Cardiac fibroblast (primary cell): Measurements from ENCODE around the gene UCHL5.
"Not testable (repeated sequence)": the region's sequence is repeated elsewhere in the genome, so short reads cannot be mapped to it uniquely, and the experiment has no call there.

Experiments
- DNase-seq, 2 donors: peaks; one replicate each; pipeline versions ENCODE4 v3.0.0 to v3.0.0-alpha.2; 2010; ENCODE audit warnings: low read depth in 2 of 2
- H3K4me3 ChIP-seq, 2 donors: replicated peaks in 1 of 2; 1 replicate in 1 of 2; 2 replicates in 1 of 2; pipeline ENCODE4 v1.5.1; 2011; ENCODE audit warnings: low read depth in 2 of 2, low read length in 2 of 2, mild to moderate bottlenecking in 2 of 2, moderate library complexity in 1 of 2
- TF ChIP-seq, protein P1 (sequence below): IDR thresholded peaks from one replicate; pipeline ENCODE4 v1.5.1; 2011; ENCODE audit warnings: low read depth, mild to moderate bottlenecking, low read length, inconsistent platforms

UCHL5 gene

DNA sequence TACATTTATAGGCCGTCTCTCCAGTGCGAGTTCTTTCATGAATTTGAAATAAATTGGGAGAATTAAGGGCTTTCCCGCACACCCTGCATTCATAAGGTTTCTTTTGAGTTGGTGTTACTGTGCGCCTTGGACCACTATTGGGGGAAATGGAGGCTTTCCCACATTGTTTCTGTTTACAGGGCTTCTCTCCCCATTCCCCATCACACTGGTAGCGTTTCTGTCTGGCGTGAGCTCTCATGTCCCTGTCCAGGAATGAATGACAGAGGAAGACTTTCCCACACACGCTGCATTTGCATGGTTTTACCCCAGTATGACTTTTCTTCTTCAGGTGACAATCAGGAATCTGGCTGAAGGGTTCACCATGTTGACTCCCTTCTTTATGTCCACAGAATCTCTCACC is 65.0 kb downstream of the UCHL5 start:
- H3K4me3 ChIP-seq: no peak overlapping the region
- DNase-seq: no peak
- TF ChIP-seq, protein P1, sequence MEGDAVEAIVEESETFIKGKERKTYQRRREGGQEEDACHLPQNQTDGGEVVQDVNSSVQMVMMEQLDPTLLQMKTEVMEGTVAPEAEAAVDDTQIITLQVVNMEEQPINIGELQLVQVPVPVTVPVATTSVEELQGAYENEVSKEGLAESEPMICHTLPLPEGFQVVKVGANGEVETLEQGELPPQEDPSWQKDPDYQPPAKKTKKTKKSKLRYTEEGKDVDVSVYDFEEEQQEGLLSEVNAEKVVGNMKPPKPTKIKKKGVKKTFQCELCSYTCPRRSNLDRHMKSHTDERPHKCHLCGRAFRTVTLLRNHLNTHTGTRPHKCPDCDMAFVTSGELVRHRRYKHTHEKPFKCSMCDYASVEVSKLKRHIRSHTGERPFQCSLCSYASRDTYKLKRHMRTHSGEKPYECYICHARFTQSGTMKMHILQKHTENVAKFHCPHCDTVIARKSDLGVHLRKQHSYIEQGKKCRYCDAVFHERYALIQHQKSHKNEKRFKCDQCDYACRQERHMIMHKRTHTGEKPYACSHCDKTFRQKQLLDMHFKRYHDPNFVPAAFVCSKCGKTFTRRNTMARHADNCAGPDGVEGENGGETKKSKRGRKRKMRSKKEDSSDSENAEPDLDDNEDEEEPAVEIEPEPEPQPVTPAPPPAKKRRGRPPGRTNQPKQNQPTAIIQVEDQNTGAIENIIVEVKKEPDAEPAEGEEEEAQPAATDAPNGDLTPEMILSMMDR: no peak

DNA sequence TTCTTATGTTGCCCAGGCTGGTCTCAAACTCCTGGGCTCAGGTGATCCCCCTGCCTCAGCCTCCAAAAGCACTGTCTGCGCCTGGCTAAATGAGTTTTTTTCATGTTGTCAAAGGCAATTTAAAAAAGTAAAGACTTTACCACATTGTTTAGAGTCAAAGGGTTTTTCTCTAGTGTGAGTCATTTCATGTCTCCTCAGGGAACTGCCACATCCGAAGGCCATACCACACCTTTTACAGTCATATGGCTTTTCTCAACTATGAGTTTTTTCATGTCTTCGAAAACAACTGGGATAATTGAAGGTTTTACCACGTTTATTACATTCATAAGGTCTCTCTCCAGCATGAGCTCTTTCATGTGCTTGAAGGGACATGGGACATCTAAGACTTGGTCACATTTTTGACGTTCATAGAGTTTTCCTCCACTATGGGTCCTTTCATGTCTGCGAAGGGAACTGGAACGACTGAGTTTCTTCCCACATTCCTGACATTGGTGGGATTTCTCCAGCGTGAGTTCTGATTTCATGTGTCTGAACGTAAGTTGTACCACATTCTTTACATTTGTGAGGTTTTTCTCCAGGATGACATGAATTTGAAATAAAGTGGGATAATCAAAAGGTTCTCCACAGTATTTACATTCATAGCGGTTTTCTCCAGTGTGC is 65.6 kb downstream of the UCHL5 start:
- DNase-seq: peak in 1 of 2 donors; percentile 50
- no peak overlapping the region for H3K4me3 ChIP-seq
- TF ChIP-seq, protein P1: no peak

DNA sequence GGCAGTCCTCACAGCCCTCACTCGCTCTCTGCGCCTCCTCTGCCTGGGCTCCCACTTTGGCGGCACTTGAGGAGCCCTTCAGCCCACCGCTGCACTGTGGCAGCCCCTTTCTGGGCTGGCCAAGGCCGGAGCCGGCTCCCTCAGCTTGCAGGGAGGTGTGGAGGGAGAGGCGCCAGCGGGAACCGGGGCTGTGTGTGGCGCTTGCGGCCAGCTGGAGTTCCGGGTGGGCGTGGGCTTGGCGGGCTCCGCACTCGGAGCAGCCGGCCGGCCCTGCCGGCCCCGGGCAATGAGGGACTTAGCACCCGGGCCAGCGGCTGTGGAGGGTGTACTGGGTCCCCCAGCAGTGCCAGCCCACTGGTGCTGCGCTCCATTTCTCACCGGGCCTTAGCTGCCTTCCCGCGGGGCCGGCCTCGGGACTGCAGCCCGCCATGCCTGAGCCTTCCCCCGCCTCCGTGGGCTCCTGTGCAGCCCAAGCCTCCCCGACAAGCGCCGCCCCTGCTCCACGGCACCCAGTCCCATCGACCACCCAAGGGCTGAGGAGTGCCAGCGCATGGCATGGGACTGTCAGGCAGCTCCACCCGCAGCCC is 72.3 kb downstream of the UCHL5 start:
- not testable (repeated sequence) for H3K4me3 ChIP-seq, DNase-seq

DNA sequence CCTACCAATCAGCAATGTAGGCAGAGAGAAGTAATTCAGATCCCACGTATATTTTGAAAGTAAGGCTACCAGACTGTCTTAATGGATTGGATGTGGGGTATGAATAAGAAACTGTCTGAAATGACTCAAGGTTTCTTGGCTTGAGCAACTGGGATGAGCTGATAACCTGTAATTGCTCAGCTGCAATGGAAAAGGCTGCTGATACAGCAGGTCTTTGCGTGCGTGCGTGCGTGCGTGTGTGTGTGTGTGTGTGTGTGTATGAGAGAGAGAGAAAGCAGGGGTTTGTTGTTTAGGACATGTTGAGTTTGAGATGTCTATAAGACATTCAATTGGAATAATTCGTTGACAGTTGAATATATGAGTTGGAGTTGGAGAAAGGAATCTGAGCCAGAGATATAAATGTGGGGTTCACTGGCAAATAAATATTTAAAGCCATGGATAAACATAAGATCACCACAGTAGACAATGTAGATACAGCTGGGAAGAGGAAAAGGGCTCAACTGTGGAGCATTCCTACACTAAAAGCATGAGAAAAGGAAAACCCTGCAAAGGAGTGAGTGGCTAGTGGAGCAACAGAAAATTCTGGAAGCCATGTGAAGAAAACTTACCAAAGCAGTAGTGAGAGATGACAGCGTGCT is 72.9 kb downstream of the UCHL5 start:
- no peak overlapping the region for H3K4me3 ChIP-seq
- peak in 1 of 2 donors; percentile 33 for DNase-seq
- TF ChIP-seq, protein P1: no peak

DNA sequence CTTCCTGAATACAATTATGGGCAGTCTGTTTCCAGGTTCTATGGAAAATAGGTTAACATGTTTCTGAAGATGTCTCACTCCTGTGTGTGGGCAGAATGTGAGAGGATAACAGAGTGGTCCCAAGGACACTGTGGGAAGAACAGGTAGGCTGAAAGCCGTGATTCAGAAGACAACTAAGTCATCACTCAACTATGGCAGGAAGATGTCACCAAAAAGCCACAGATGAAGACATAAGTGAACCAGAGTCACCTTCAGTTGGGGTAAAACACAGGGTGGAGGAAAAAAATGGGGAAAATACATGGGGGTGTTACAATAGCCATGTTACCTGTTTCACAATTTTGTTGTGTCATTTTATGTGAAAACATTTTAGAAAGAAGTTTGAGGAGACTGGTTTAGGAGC is 75.1 kb downstream of the UCHL5 start:
- DNase-seq: no peak
- TF ChIP-seq, protein P1: no peak
- no peak overlapping the region for H3K4me3 ChIP-seq

DNA sequence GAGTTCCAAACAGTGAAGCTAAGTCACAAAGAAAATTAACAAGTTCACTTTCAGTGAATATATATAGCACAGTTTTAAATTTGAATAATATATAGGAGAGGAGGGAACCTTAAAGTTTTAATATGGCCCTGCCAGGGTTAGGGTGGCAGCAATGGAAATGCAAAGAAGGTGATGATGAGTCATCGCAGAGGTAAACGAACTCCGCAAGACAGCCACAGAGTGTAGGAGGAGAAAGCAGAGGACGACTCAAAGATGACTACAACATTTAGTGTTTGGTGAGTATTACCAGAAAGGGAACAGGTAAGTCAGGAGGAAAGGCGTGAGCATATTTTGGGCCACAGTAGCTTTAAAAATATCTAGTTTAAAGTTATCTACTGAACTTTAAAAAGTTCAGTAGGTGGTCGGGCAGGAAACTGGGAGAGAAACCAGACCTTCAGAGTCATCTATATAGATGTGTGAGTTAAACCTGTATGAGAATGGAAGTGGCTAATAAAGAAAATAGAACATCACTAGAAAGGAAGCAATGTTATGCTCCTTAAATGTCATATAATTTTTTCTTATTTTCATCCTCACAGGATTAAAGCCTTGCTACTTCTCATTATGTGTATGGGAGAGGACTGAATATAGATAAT is 75.7 kb downstream of the UCHL5 start:
- DNase-seq: no peak
- no peak overlapping the region for H3K4me3 ChIP-seq

More for the DNA sequence above, 75.7 kb downstream of the UCHL5 start:
- TF ChIP-seq, protein P1: no peak
